Kidney capillary endothelial cell (primary cell): Measurements from ENCODE around the gene KIAA0232.
A peak's percentile ranks its signal among the peaks of the same experiment; 100 is the strongest.
"Not testable (repeated sequence)": the region's sequence is repeated elsewhere in the genome, so short reads cannot be mapped to it uniquely, and the experiment has no call there.

Source experiments
- DNase-seq: peaks from one replicate; pipeline ENCODE4 v3.0.0-alpha.2; 2018; ENCODE audit warnings: low spot score

The KIAA0232 gene

DNA sequence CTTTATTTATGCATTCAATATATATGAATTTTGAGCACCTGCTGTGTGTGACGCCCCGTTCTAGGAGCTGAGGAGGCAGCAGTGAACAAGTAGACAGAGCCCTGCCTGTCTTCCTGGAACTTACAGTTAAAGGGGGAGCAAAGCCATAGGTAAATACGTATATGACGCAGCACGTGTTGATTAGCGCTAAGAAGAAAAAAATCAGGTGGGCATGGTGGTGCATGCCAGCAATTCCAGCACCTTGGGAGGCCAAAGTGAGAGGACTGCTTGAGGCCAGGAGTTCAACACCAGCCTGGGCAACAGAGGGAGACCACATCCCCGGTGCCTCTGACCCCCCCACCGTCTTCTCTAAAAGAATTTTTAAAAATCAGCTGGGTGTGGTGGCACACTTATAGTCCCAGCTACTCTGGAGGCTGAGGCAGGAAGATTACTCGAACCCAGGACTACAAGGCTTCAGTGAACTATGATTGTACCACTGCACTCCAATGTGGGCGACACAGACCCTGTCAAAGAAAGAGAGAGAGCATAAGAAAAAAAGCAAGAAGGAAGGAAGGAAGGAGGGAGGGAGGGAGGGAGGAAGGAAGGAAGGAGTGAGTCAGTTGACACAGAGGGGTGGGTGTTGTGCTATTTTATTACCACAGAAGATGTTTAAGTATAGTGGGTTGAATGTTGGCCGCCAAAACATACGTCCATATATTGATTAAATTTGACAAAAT is 5.4 kb upstream of the KIAA0232 start:
- no peak for DNase-seq

DNA sequence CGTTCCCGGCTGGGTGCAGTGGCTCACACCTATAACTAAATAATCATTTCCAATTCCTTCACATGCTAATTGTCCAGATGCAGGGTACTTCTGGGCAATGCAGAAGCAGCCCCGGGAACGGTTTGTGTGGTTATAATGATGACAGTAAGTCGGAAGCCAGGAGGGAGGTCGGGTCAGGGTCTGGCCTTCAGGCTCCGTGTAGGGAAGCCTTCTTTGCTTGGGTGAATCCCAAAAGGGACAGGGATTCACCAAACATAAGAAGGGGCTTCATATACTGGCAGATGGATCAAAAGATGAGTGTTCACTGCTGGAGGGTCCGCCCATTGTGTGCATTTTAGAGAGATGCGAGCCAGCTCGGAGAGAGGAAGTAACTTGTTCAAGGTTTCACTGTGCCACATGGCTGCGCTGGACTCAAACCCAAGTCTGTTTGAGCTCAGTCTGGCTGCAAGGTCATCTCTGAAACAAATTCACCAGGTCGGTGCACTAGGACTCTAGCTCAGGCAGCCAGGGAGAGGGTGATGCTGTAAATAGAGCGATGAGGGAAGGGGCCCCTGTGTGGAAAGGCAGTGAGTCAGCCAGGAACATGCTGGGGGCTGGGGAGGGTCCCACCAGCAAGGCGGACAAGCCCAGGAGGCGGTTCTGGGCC is 4.8 kb upstream of the KIAA0232 start:
- DNase-seq, result no peak

DNA sequence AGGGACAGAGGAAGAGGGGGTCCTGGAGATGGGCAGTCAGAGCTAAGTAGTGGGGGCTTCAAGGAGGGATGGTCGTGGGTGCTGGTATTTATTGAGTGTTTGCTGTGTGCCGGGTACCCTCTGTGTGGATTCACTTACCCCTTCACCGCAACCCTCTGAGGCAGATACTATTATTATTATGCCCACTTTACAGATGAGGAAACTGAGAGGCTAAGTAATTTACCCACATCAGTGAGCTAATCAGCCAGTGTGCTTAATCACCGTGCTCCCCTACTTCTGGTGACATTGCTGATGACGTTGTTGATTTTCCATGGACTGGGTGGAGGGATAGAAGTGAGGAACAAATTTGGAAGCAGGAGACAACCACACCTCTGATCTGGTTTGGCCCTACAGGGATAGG is 4.1 kb upstream of the KIAA0232 start:
- DNase-seq, result no peak

DNA sequence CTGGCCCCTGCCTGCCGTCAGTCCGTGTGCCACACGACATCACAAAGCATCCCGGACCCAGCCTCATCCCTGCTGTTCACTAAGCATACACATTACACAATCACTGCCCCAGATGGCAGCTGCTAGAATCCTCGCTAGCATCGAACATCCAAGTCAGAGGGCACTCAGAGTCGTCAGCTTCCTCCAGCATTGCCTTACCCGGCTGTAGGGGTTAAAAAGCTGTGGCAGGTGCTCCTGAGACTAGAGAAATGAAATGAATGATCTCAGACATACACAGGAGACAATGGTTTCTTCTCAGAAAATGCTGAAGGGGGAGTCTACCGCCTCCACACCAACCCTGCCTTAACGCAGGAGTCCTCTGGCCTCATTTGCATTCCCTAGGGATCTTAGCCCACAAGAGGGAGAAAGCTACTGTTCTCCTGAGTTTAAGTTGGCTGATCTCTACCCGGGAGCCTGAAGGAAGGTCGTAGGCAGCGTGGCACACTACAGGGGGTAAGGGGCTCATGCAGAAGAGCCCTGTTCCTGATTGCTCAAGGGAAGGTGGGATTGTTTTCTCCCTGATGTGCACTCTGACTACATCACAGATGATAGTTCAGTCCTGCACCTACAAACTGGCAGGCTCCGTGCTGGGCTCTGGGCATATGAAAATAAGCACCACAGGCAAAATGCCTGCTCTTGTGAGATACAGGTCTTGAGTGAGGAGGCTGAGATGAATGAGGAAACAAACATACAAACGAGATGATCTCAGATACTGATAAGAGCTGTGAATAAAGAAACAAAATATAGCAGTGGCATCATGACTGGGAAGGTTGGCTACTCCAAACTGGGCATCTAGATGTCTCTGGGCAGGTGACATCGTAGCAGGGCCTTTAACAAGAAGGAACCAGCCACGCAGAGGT is 2.6 kb upstream of the KIAA0232 start:
- DNase-seq, result no peak

DNA sequence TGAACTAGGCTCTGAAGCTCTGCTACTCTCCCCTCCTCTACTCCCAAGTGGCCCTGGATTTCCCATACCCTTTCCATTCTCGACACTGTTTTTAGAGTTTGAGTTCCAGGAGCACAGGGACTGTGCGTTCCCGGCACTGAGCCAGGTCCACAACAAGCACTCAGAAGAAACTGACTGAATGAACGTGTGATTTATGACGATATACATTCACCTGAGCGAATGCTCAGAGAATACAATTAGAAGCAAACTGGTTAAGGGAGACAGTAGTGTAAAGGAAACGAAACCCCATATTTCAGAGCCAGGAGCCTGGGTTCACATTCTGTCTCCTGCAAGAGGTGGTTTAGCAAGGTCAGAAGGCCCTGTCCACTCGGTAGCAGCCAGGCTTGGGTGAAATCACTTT is 1.4 kb upstream of the KIAA0232 start:
- no peak for DNase-seq

DNA sequence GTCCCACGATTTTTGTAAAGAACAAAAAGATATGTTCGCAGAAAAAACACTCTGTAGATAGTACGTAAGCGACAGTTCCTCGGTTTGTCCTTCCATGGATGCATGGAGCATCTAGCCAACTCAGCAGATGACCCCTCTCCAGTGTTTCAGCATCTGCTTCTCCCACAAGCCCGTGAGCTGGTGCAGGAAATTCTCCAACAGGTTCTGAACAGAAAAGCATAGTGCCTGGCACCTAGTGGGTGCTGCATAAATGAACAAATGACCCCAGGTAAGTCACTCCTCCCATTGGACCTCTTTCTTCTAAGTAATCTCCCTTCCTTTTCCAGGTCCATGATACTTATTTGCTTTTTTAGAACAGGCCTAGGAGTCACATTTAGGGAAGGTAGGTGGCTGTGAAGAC is 966 bp upstream of the KIAA0232 start:
- no peak for DNase-seq

DNA sequence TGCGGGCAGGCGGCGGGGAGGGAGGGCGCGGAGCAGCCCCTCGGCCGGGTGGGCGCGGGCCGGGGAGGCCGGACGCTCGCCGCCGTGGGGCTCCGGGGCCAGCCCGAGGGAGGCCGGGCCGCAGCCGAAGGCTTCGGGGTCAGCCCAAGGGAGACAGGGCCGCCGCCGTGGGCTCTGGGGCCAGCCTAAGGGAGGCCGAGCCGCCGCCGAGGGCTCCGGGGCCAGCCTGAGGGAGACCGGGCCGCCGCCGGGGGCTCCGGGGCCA is 251 bp downstream of the KIAA0232 start:
- no peak for DNase-seq

DNA sequence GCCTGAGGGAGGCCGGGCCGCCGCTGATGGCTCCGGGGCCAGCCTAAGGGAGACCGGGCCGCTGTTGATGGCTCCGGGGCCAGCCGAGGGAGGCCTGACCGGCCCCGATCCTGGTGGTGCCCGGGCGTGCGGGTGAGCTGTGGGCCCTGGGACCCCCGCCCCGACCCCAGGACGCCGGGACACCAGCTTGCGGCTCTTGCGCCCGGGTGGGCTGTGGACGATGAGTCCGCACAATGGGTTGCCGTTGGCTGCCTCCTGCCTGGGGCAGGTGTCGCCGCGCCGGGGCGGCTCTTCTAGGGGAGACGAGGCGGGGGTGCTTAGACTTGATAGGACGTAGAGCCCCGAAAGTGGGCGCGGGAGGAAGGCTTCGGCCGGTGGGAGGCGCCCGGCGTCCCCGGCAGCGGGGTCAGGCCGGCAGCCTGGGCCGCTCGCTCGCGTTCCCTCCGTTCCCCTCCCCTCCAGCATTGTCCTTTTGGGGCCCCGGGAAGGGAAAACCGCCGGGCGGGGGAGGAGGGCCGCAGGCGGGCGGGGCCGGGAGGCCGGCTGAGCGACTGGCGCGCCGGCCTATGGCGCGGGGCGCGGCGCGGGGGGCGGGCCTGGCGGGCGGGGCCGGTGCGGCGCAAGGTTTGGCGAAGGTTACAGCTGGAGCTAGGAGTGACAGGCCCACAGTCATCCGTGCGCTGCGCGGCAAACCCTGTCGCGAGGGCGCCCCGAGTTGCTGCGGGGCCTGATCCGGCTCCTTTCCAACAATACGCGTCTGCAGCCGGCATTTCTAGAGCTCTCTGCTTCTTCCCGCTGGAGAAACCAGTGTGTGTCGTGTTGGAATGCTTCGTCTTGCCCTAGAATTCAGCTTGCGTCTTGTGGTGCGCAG is 819 bp downstream of the KIAA0232 start:
- DNase-seq, result peak; percentile 66

DNA sequence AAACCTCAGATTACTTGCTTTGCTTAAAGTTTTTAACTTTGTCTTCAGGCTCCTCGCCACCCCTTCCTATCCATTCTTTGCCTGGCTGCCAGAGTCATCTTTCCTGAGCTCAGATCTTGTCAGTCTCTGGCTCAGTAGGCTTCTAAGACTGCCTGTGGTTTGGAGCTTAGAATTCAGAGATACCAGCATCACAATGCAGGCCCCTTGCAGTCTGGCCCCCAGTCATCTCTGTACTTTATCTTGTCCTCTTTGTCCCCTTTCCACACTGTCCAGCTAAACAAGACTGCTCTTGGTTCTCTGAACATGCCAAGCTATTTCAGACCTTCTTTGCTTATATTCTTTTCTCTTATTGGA is 3.0 kb downstream of the KIAA0232 start:
- no peak for DNase-seq

DNA sequence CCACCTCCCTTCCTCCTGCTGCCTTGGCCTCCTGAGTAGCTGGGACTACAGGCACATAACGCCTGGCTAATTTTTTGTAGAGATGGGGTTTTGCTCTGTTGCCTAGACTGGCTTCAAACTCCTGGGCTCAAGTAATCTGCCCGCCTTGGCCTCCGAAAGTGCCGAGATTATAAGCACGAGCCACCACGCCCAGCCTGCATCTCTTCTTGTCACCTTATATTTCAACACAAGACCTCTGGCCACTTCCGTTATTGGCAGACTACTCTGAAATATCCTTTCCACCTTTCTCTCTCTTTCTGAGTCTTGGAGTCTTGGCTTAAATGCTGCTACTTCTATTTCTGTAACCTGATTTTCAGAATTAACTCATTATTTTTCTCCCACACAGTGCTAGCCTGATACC is 5.6 kb downstream of the KIAA0232 start:
- DNase-seq, result no peak

DNA sequence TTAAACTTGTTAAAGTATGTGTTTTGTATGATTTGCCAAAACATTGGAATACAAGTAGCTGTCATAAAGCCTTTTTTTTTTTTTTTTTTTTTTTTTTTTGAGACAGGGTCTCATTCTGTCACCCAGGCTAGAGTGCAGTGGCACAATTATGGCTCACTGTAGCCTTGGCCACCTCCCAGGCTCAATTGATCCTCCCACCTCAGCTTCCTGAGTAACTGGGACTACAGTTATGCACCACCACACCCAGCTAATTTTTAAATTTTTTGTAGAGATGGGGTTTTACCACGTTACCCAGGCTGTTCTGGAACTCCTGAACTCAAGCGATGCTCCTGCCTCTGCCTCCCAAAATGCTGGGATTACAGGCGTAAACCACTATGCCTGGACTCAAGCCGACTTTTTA is 8.7 kb downstream of the KIAA0232 start:
- DNase-seq, result not testable (repeated sequence)

DNA sequence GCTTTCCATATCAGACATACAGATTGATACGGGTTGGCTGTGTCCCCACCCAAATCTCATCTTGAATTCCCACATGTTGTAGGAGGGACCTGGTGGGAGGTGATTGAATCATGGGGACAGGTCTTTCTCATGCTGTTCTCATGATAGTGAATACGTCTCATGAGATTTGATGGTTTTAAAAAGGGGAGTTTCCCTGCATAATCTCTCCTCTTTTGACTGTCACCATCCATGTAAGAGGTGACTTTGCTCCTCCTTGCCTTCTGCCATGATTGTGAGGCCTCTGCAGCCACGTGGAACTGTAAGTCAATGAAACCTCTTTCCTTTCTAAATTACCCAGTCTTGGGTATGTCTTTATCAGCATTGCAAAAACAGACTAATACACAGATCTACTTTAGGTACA is 9.3 kb downstream of the KIAA0232 start:
- not testable (repeated sequence) for DNase-seq

DNA sequence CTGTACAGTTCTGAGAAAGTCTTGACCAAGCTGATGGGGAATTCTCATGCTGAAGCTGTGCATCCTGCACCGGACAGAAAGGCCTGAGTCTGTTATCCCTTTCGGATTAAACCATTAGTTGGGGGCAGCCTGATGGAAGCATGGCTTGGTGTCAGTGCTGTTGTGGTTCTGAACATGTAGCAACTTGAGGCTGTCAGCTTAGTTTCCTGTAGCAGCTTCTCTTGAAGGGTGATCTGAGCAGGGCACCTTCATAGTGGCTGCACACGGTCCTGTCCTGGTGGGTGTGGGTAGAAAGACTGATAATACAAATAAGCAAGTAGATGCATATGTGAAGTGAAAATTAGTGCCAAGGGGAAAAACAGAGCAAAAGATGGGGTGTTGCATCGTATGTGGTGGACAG is 11.7 kb downstream of the KIAA0232 start:
- no peak for DNase-seq

DNA sequence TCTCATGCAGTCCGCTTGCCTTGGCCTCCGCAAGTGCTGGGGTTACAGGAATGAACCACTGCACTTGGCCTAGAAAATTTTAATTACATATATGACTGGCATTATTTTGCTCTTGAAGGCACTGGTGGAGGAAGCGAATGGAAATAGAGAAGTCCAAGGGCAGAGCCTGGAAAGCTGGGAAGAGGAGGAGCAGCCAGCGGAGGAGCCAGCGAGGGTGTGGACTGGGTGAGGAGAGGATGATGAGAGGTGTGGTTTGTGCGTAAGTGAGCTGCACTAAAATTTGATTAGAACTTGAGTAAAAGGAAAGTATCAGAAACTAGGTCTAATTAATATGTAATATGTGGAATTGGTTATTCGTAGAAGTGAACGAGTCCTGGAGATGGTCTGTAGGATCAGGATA is 13.3 kb downstream of the KIAA0232 start:
- DNase-seq, result no peak

DNA sequence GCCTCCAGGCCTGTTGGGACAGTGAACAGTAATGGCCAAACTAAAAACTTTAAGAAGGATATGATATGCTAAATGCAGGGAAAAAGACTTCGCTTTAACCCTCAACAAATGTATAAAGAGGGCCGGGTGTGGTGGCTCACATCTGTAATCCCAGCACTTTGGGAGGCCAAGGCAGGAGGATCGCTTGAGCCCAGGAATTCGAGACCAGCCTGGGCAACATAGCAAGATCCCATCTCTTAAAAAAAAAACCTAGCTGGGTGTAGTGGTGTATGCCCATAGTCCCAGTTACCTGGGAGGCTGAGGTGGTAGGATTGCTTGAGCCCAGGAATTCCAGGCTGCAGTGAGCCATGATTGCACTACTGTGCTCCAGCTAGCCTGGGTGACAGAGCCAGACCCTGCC is 14.8 kb downstream of the KIAA0232 start:
- not testable (repeated sequence) for DNase-seq

DNA sequence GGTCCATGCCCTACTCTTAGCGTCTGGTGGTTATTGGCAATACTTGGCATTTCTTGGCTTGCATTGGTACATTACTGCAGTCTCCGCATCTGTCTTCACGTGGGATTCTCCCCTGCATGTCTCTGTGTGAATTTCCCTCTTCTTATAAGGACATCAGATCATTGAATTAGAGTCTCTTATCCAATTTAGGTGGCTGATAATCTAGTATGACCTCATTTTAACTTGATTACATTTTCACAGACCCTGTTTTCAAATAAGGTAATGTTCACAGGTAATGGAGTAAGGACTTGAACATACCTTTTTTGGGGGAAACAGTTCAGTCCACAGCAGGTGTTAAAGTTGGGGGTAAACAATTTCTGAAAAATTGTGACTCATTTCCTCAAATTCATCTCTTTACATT is 16.6 kb downstream of the KIAA0232 start:
- DNase-seq, result no peak

DNA sequence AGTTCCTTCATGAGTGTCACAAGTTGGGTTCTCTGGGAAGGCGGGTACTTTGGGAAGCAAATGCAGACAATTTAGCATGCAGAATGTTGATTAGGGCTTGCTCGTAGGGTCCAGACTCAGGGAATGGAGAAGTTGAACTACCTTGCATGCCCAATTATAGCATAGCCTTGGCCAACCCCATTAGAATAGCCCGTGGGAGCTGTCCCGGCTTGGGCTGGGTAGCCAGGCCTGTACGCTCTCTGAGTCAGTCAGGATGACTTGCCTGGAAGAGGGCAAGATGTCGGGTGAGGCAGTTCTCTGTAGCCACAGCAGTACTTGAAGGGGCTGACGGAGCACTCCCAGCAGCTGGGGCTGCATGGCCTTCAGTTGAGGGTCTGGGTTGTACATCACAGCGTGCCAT is 19.5 kb downstream of the KIAA0232 start:
- no peak for DNase-seq

DNA sequence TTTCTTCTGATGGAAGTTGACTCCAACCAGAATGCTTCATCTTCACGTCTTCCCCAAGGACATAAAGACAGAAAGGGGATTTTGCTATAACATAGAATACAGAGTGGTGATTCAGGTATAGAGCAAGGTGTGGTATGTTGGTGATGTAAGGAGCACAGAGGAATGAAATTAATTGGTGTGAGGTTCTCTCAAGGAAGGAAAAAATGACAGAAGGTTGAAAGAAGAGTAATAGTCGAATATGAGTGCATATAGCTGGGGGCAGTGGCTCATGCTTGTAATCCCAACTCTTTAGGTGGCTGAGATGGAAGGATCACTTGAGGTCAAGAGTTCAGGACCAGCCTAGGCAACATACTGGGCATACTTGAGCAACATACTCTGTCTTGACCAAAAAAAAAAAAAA is 20.1 kb downstream of the KIAA0232 start:
- DNase-seq, result no peak

DNA sequence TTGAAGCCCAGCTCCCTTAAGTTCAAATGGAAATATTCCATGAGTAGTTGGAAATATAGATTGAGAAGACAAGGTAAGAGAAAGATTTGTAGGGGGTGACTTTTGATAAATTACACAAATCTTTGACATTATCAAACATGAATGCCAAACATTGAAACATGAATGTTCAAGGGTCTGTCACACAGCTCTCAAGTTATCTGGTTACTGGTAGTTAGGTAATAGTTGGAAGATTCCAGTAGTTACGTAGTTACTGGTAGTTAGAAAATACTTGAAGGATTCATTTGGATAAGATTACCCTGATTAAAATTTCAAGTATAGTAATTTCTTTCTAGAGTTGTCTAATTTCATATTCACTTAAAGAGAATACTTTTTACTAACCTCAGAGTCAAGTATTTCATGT is 20.7 kb downstream of the KIAA0232 start:
- no peak for DNase-seq

DNA sequence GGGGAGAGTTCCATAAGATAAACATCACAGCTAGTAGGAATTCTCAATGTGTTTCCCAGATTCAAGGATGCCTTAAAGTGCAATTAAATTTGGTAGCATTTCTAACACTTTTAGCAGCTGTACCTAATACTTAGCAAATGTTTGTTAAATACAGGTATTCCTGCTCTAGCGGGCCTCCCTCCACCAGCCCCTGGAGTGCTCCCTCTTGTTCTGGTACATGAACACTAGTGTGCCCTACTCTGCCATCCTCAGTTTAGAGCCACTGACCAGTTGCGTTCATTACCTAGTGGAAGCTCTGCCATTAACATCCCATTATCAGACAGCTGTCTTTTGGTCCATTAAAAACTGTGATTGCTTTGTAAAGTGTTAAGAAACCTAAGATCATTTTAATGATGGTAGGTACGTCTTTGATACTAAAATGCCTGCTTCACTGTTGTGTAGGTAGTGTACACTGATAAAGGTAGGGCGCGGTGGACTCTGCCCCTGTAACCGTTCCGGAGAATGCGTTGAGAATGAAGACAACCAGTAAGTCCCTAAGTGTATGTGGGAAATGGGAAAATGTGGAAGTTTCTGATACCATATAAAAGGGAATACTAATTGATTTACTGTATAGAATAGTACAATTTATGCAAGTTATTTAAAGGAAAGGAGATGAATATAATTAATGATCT is 21.7 kb downstream of the KIAA0232 start:
- no peak for DNase-seq

DNA sequence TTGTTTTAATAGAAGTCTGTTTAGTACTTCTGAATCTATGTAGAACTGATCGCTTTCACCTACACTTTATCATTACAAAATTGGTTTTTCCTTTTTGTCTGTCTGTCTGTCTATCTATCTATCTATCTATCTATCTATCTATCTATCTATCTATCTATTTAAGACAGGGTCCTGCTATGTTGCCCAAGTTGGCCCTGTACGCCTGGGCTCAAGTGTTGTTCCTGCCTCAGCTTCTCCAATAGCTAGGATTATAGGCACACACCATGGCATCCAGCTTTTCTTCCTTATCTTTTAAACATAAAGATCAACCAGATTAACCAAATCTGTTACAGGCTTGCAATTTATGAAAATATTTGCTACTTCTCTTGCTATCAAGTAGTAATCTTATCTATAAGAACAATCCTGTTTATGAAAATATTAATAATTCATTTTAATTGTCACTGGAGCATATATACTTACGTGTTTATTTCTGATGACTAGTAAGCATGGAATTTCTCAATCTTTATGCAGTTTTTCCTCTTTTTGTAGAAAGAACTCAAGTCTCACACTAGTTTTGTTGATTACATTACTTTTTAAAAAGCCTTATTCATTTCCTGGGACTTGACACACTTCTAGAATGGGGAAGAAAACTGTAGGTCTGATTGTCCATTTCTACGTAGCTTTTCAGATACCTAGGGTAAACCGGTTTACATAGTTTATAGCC is 24.5 kb downstream of the KIAA0232 start:
- DNase-seq, result no peak
